ENCODE measurements around the gene ENGASE. TPM values are rescaled to one million over a fixed set of nuclear protein-coding genes. Genes with fewer than 3 reads are reported as not detected.
A peak's percentile ranks its signal among the peaks of the same experiment; 100 is the strongest.

ENGASE gene
- total and polyA plus RNA-seq, 8 donors = 6.6 to 505 (median 35.2) TPM

DNA sequence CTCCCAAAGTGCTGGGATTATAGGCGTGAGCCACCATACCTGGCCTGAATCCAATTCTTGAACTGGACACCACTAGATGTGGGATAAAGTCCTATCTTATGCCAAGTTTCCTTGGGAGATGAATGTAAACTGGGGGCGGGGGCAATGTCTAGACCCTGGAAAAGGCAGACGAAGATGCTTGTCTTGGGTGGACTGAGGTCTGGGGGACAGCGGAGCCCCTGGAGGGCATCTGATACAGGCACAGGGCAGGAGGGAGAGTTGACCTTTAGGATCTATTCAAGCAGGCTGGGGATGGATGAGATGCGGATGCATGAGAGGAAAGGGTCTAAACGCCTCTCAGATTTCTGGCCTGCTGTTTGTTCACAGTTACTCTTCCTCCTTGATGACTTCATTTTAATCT lies 38.9 kb upstream of the ENGASE start:
- Histone ChIP-seq H3K4me3 (no peak overlapping the region), H3K36me3 (no peaks in the 10 kb centered on the region), H3K4me1 (peaks cover 5 to 39% (median 19%) of the 10 kb centered on the region in 4 donors), H3K9me3 (no peaks in the 10 kb centered on the region), H3K27ac (no peak overlapping the region), H3K27me3 (peaks cover 0 to 6% (median 0%) of the 10 kb centered on the region in 3 donors)
- intact Hi-C loops (cut with DNase I; ENCODE audit: low total_unique reads) = no loop called here
- WGBS, 5 donors = 93 to 97% (median 95%) methylated on average over 6 of the region's 6 CpGs
- TF ChIP-seq, protein P1, sequence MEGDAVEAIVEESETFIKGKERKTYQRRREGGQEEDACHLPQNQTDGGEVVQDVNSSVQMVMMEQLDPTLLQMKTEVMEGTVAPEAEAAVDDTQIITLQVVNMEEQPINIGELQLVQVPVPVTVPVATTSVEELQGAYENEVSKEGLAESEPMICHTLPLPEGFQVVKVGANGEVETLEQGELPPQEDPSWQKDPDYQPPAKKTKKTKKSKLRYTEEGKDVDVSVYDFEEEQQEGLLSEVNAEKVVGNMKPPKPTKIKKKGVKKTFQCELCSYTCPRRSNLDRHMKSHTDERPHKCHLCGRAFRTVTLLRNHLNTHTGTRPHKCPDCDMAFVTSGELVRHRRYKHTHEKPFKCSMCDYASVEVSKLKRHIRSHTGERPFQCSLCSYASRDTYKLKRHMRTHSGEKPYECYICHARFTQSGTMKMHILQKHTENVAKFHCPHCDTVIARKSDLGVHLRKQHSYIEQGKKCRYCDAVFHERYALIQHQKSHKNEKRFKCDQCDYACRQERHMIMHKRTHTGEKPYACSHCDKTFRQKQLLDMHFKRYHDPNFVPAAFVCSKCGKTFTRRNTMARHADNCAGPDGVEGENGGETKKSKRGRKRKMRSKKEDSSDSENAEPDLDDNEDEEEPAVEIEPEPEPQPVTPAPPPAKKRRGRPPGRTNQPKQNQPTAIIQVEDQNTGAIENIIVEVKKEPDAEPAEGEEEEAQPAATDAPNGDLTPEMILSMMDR (IDR thresholded peaks at IDR 0.05) = no peak
- TF ChIP-seq EP300 (IDR thresholded peaks at IDR 0.05) (no peak), POLR2A (IDR thresholded peaks at IDR 0.05) (no peak), POLR2AphosphoS5 (IDR thresholded peaks at IDR 0.05) (no peak)
- DNase-seq = no peak

DNA sequence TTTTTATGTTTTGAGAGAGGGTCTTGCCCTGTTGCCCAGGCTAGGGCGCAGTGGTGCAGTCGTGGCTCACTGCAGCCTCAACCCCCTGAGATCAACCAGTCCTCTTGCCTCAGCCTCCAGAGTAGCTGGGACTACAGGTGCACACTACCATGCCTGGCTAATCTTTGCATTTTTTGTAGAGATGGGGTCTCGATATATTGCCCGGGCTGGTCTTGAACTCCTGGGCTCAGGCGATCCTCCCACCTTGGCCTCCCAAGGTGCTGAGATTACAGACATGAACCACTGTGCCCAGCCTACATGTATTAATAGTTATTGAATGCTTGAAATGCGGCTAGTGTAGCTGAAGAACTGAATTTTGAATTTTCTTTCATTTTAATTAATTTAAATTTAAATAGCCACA lies 38.4 kb upstream of the ENGASE start:
- WGBS, 5 donors = 95 to 98% (median 97%) methylated on average over 6 of the region's 6 CpGs
- no peak overlapping the region for H3K4me3 ChIP-seq
- peaks cover 5 to 39% (median 19%) of the 10 kb centered on the region in 4 donors for H3K4me1 ChIP-seq
- peaks cover 0 to 6% (median 0%) of the 10 kb centered on the region in 3 donors for H3K27me3 ChIP-seq
- H3K27ac ChIP-seq = peak overlapping the region in 3 of 5 donors; percentile 1 to 29 (median 24)
- H3K36me3 ChIP-seq = no peaks in the 10 kb centered on the region
- TF ChIP-seq EP300 (IDR thresholded peaks at IDR 0.05) (no peak), POLR2A (IDR thresholded peaks at IDR 0.05) (no peak), POLR2AphosphoS5 (IDR thresholded peaks at IDR 0.05) (no peak)
- TF ChIP-seq, protein P1 (IDR thresholded peaks at IDR 0.05) = no peak
- DNase-seq = no peak
- intact Hi-C loops (cut with DNase I; ENCODE audit: low total_unique reads) = no loop called here
- H3K9me3 ChIP-seq = no peaks in the 10 kb centered on the region

DNA sequence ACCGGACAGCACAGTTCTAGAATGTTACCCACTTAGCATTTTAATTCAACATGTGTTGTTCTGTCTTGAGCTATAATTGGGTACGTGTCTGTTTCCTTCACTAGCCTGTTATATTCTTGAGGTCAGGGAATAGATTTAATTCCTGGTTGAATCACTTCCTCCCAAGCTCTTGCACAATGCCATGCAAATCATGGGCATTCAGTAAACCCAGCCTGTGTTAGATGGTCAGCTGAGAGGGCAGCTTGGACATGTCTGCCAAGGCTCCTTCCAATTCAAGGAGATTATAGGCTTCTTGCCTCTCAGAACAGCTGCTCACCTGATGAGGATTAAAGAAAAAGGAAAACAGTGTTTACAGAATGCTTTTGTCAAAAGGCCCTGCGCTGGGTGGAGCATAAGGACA lies 38.0 kb upstream of the ENGASE start:
- WGBS, 5 donors = 68 to 82% (median 79%) methylated on average over 3 of the region's 3 CpGs
- peak overlapping the region in 3 of 5 donors; percentile 1 to 29 (median 24) for H3K27ac ChIP-seq
- DNase-seq = peak in 1 of 2 donors; percentile 45

DNA sequence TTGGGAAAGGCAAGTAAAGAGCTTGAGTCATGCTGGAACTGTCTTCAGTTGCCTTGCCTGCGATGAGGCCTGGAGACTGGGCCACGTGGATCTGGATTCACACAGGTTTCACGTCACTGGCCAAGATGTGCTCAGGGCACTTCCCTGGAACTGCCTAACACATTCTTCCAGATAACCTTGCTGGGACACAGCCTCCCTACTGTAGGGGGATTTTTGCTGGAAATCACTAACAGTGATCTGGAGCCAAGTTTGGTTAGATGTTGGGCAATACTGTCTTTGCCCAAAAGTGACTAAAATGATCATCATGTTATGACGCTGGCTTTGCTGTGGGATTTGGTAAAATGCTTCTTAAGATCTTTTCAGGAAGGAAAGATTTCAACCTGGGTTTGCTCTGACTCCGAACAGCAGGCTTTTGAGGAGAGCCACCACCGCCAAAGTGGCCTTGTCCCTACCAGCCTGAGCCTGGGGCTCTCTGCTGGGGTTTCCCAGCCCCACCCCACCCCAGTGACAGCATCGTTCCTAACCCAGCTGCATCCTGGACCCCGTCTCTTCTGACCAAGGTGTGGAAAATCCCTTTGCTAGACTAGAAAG lies 36.0 kb upstream of the ENGASE start:
- peak overlapping the region in 4 of 5 donors; percentile 4 to 64 (median 40) for H3K27ac ChIP-seq
- no peak for DNase-seq
- TF ChIP-seq POLR2AphosphoS5 (IDR thresholded peaks at IDR 0.05) (peak in 2 of 3 donors; percentile 4 to 16), POLR2A (IDR thresholded peaks at IDR 0.05) (no peak)
- H3K4me1 ChIP-seq = peaks cover 3 to 38% (median 20%) of the 10 kb centered on the region in 4 donors
- intact Hi-C loops (cut with DNase I; ENCODE audit: low total_unique reads) = no loop called here
- 79 to 83% (median 81%) methylated on average over 8 of the region's 8 CpGs for WGBS, 5 donors
- no peaks in the 10 kb centered on the region for H3K36me3 ChIP-seq
- H3K9me3 ChIP-seq = no peaks in the 10 kb centered on the region
- no peaks in the 10 kb centered on the region for H3K27me3 ChIP-seq
- H3K4me3 ChIP-seq = no peak overlapping the region

More for the DNA sequence above, 38.0 kb upstream of the ENGASE start:
- Histone ChIP-seq H3K4me3 (no peak overlapping the region), H3K36me3 (no peaks in the 10 kb centered on the region), H3K4me1 (peaks cover 5 to 39% (median 19%) of the 10 kb centered on the region in 4 donors), H3K9me3 (no peaks in the 10 kb centered on the region), H3K27me3 (peaks cover 0 to 6% (median 0%) of the 10 kb centered on the region in 3 donors)
- intact Hi-C loops (cut with DNase I; ENCODE audit: low total_unique reads) = no loop called here
- TF ChIP-seq POLR2AphosphoS5 (IDR thresholded peaks at IDR 0.05) = peak in 2 of 3 donors; percentile 24 to 70
- TF ChIP-seq, protein P1 (IDR thresholded peaks at IDR 0.05) = no peak

DNA sequence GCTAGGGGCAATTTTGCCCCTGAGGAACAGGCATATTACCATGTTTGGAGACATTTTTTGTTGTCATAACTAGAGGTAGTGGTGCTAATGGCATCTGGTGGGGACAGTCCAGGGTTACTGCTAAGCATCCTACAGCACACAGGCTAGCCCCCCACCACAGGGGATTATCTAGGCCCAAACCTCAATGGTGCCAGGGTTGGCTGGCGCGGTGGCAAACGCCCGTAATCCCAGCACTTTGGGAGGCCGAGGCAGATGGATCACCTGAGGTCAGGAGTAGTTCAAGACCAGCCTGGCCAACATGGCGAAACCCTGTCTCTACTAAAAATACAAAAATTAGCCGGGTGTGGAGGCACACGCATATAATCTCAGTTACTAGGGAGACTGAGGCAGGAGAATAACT lies 35.5 kb upstream of the ENGASE start:
- WGBS, 5 donors = 86 to 97% (median 96%) methylated on average over 8 of the region's 8 CpGs
- H3K27ac ChIP-seq = peak overlapping the region in 3 of 5 donors; percentile 37 to 64 (median 42)
- no peaks in the 10 kb centered on the region for H3K27me3 ChIP-seq
- no peaks in the 10 kb centered on the region for H3K9me3 ChIP-seq
- H3K4me1 ChIP-seq = peaks cover 0 to 32% (median 15%) of the 10 kb centered on the region in 4 donors
- DNase-seq = no peak
- TF ChIP-seq POLR2A (IDR thresholded peaks at IDR 0.05) (no peak), EP300 (IDR thresholded peaks at IDR 0.05) (no peak), POLR2AphosphoS5 (IDR thresholded peaks at IDR 0.05) (no peak)
- TF ChIP-seq, protein P1 (IDR thresholded peaks at IDR 0.05) = no peak
- H3K4me3 ChIP-seq = no peak overlapping the region
- intact Hi-C loops (cut with DNase I; ENCODE audit: low total_unique reads) = no loop called here
- no peaks in the 10 kb centered on the region for H3K36me3 ChIP-seq

All from stomach (tissue), 9 donors.